Measurements from ENCODE around the gene AMT.
A peak's percentile ranks its signal among the peaks of the same experiment; 100 is the strongest.
"Not testable (repeated sequence)": the region's sequence is repeated elsewhere in the genome, so short reads cannot be mapped to it uniquely, and the experiment has no call there.

The AMT gene

DNA sequence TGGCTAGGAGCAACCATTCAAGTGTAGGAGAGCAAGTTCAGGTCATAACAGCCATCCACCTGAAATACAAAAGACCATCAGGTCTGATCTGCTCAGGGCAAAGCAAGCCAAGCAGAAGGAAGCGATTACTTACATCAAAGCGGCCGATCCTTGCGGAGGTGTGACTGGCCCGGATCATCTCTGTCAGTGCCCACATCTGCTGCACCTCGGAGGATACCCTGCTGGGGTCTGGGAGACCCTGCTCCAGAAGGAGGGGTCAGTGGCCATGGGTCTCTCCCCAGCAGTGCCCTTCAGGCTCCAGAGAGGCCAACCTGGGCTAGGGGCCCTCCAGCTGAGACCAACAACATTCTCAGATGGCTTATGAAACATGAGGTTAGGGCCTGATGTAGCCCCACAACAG, 2.5 kb upstream of the AMT start:
- DNase-seq (ENCODE audit: low spot score) = no peak

- peak; percentile 2 for DNase-seq (ENCODE audit: low spot score)
Observed at GRCh38 chr3:49421890-49422378, 339 bp downstream of the AMT start.

DNA sequence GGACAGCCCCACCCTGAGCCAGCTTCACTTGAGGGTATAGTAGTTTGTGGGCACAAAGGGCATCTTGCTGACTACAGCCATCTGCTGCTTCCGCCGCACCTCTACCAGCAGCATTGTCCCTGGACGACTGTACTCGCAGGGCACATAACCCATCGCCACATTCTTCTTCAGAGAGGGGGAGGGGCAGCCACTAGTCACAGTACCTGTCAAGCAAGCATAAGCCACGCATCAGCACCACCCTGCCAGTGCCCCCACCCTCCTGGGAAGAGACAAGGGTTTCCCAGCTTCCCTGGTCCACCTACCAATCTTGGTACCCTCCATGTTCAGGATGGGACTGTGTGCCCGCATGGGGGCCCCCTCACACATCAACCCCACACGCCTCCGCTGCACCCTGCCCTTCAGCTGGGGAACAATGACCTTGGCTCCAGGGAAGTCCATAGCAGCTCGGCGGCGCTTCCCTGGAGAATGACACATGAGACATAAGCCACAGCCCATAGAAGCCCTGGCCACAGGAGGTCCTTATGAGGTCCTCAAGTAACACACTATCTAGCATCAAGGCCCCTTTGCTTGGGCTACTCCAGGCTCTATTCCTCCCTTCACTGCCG, 4.7 kb downstream of the AMT start:
- no peak for DNase-seq (ENCODE audit: low spot score)

- no peak for DNase-seq (ENCODE audit: low spot score)
Observed at GRCh38 chr3:49416867-49417266, 5.4 kb downstream of the AMT start.

- DNase-seq (ENCODE audit: low spot score) = no peak
Observed at GRCh38 chr3:49415931-49416601, 6.2 kb downstream of the AMT start.

DNA sequence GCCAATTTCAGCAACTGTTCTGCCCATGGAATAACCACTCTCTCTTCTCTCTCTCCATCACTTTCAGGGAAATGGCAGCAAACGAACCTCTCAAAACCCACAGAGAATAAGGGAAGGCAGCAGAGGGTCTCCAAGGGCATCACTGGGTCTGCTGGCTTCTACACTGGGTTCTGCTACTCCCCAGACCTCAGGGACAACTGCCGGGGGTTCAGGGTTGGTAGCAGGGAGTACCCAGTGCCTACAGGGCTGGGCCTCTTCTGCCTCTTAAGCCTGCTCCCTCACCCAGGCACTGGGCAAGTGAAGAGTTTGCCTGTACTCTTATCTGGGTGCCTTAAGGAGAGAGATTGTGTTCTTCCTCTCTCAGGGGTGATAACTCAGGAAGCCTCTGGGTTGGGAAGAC, 7.5 kb downstream of the AMT start:
- DNase-seq (ENCODE audit: low spot score) = no peak

GRCh38 chr3:49413338-49413734, 8.9 kb downstream of the AMT start:
- no peak for DNase-seq (ENCODE audit: low spot score)

DNA sequence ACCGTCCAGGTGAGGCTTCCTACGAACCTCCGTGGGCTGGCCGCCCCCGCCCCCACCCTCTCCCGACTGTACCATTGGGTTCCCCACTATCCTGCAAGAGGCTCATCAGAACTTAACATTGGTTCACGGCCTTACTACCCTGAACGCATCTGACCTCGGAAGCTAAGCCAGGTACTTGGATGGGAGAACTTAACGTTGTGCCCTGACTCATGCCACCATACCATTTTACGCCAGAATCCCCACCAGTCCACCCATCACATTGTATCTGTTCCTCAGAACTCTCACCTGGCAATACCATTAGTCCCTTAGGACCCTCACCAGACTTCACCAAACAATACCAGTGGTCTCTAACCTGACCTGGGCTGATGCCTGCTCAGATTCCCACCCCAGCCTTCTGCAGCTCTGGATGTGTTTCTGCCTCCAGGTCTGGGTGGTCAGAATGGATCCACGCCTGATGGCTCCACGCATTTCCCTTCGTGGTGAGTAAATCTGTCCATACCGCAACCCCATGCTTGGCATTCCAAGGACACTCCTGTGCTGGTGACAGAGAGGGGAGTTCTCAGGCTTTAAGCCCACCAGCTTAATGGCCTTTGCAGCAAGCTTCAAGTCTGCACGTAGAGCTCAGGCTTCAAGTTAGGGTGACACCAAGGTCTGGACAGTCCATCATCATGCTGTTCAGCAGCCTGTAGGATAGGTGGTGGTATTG, 9.5 kb downstream of the AMT start:
- no peak for DNase-seq (ENCODE audit: low spot score)

DNA sequence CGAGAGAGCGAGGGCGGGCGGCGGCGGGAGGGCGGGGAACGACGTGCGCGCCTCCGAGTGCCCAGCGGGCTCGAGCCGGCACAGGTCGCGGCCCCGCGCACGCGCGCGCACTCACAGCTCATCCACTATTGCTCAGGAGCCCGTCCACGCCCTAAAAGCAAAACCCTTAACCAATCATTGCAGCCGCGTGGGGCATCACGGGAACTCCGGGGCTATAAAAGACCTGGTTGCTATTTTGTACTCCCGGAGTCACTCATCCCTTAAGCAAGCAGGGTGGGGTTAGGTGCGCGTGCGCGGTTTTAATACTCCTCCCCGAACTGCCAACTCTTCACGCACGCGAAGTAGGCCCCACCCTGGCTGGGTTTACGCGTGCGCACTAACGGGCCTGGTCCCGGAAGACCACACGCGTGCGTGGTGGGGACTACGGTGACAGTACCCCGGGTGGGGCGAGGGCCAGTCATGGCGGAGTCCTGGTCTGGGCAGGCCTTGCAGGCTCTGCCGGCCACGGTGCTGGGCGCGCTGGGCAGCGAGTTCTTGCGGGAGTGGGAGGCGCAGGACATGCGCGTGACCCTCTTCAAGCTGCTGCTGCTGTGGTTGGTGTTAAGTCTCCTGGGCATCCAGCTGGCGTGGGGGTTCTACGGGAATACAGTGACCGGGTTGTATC, 10.2 kb downstream of the AMT start, which contains the start of the genes RHOA and TCTA:
Gene RHOA, minus strand, starts transcription at position 9 of the 664 bp plus-strand sequence. CDS start 36,387 bp downstream, outside the sequence.
Gene TCTA, plus strand, starts transcription at position 456 of the 664 bp plus-strand sequence. Its CDS starts 4 bp downstream, at position 460.
- DNase-seq (ENCODE audit: low spot score) = peak; percentile 100

DNA sequence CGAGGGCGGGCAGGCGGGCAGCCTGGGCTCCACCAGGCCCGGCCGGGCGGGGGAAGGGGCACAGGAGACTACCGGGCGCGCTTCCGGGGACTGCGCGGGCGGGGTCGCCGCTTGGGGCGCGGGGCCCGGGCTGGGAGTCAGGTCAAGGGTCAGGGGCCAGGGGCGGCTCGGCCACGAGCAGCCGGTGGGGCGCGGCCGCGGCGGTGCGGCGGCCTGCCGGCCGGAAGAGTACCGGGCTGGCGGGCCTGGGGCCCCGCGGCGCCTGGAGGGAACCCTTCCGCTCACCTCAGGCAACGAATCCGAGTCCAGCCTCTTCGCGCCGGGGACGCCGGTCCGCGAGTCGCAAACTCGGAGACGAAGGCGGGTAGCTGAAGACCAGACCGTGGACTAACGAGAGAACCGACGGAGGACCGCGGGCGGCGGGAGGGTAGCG, 10.7 kb downstream of the AMT start:
- DNase-seq (ENCODE audit: low spot score) = no peak

DNA sequence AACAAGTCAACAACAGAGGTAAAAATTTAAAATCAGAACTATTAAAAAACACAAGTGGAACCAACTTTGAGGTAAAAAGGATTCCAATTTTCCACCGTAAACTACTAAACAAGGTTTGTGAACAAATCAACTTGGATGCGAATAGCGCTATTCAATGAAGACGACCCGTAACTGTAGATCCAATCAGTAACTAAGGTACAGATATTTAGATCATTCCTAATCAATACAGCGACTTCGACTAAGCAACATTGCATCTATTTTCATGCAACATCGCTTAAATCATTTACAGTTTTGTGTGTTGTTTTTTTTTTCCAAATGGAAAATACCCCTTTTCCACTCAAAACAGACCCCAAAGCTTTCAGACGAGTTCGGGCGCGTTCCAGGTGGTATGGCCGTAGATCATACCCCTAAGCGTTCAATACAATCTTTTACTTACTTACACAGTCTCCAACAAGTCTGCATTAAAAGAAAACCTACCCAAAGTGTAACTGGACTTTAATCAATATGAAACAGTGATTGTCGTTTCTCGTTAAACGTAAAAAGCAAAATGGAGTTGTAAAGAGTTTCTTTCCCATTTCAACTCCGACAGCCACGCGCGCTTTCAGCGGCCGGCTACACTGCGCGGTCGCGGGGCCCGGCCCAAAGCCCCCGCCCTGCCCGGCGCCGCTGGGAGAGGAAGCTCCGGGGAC, 11.3 kb downstream of the AMT start:
- DNase-seq (ENCODE audit: low spot score) = no peak

DNA sequence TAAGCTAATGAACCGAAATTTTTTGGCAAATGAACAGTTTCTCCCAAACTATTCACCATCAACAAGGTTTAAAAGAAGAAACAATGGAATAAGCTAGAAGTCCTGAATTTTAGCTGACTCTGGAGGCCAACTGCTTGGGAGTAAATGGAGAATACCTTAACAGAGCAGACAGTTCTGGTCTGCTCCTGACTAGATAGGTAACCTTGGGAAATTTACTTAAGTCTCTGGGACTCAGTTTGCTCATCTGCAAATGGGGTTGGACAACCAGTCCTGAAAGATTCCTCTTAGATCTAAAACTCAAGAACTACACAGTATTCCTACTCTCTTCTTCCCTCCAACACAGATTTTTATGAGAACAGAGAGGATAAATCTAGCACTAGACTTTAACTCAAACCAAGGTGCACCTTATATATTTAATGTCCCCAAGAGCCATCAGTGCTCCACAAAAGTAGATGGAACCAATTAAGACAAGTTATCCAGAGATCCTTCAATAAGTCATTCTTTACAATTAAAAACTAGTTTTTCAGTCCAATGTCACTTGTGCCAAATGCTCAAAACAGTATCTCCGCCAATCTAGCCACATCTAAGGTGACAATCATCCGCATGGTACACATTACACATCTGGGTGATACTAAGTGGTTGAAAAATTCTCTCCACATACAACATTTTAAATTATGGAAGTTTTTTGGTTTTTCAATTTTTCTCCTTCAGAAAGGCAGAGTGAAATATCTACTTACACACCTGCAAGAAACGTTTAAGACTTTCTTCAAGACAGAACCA, 12.0 kb downstream of the AMT start:
- DNase-seq (ENCODE audit: low spot score) = no peak

DNA sequence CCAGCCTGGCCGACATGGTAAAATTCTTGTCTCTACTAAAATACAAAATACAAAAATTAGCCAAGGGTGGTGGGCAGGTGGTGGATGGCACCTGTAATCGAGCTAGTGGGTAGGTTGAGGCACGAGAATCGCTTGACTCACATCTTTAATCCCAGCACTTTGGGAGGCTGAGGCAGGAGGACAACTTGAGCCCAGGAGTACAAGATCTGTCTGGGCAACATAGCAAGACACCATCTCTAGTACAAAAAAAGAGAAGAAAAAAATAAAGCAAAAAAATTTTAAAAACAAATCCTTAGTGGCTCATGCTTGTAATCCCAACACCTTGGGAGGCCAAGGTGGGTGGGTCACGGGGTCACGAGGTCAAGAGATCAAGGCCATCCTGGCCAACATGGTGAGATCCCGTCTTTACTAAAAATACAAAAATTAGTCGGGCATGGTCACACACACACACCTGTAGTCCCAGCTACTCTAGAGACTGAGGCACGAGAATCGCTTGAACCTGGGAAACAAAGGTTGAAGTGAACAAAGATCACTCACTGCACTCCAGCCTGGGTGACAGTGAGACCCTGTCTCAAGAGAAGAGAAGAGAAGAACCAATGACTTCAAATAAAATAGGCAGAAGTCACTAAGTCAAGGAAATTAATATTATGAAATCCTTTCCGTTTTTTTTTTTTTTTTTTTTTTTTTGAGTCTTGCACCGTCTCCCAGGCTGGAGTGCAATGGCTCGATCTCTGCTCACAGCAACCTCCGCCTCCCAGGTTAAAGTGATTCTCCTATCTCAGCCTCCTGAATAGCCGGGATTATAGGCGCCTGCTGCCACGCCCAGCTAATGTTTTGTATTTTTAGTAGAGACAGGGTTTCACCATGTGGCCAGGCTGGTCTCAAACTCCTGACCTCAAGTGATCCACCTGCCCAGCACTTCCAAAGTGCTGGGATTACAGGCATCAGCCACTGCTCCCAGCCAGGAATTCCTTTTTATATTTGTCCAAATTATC, 15.4 kb downstream of the AMT start:
- DNase-seq (ENCODE audit: low spot score) = no peak

DNA sequence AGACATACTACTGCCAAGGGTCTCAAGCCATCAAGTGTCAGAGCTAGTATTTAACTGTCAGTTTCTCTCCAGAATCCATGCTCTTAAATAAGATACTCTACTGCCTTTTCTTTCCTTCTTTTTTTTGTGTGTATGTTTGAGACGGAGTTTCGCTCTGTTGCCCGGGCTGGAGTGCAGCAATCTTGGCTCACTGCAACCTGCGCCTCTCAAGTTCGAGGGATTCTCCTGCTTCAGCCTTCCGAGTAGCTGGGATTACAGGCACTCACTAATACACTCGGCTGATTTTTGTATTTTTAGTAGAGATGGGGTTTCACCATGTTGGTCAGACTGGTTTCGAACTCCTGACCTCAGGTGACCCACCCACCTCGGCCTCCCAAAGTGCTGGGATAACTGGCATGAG, 16.7 kb downstream of the AMT start:
- not testable (repeated sequence) for DNase-seq (ENCODE audit: low spot score)

- no peak for DNase-seq (ENCODE audit: low spot score)
Observed at GRCh38 chr3:49403891-49404290, 18.4 kb downstream of the AMT start.

DNA sequence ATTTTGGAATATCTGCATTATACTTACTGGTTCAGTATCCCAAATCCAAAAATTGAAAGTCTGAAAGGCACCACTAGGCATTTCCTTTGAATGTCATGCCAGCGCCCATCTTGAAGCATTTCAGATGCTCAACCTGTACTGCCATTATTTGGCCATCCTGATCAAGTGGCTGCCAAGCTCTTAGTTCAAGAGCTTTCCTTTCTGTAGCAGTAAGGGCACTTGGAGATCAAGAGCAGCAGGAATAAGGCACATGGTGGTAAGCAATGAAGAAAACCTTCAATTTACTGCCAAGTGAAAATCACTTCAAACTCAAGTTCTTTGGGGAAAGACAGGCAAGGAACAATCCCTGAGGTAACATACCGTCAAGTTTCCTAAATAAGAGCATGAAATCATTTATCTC, 20.5 kb downstream of the AMT start:
- no peak for DNase-seq (ENCODE audit: low spot score)

DNA sequence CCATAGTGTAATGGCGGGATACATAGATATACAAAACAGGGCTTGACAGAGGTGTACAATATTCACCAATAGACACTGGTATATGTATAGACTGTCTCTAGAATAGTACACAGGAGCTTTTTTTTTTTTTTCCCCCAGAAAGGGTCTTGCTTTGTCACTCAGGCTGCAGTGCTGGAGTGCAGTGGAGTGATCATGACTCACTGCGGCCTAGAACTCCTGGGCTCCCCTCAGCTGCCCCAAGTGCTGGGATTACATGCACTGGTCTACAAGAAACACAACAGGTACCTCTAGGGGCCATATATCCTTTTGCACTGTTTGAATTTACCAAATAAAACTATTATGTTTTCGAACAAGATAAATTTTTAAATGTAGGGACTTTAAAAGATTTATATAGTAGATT, 22.8 kb downstream of the AMT start:
- DNase-seq (ENCODE audit: low spot score) = no peak

DNA sequence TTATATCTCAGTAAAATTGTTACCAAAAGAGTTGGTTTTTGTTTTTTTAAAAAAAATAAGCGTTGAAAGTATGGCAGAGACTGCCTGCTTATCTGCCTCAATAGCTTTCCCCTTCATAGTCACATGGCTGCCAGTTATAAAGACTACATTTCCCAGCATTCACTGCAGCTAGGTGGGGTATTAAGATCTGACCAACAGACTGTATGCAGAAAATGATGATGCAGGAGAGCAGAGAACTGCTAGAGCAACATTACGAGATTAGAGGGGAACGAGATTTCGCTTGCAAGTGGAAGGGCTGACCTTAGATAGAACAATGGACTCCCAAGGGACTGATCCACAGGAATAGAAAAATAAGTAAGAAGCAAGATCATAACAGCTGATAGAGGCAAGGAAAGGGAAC, 24.8 kb downstream of the AMT start:
- DNase-seq (ENCODE audit: low spot score) = no peak

- not testable (repeated sequence) for DNase-seq (ENCODE audit: low spot score)
Observed at GRCh38 chr3:49391310-49391709, 31.0 kb downstream of the AMT start.

DNA sequence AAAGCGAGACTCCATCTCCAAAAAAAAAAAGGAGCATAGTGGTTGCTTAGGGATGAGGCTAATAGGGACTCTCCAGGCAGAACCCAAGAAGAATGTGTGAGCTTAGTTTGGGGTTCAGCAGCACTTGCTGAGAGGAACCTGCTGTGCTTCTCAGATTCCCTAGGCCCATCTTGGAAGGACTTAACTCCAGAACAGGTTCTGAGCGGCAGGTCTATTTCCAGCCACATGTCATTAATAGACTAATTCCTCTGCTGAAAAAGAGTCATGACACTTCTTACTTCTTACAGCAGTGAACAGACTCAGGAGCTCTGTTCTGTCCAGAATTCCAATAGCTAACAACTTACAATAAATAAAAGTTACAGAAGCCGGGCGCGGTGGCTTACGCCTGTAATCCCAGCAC, 33.0 kb downstream of the AMT start:
- no peak for DNase-seq (ENCODE audit: low spot score)

All from hepatic stellate cell (primary cell).